Coronary artery (tissue), 2 donors: Measurements from ENCODE around the gene EIF6.

Experiments used
- DNase-seq: peaks from one replicate; pipeline ENCODE4 v3.0.0-alpha.2; 2017; ENCODE audit warnings: low spot score
- H3K27ac ChIP-seq, 2 donors: fragments of 200-600 bp; sonication (generic); one replicate each; pipeline ENCODE4 v1.5.1; 2016 to 2019
- H3K4me3 ChIP-seq: fragments of 200-600 bp; sonication (generic); 2 replicates; pipeline ENCODE4 v1.5.1; 2016; ENCODE audit warnings: mild to moderate bottlenecking, moderate library complexity
- CTCF ChIP-seq: fragments of 200-600 bp; sonication (generic); IDR thresholded peaks from one replicate; pipeline ENCODE4 v1.5.1; 2019; ENCODE audit warnings: antibody characterized with exemption

Gene EIF6

GRCh38 chr20:35311822-35312221 is 27.2 kb upstream of the EIF6 start:
- no peak for TF ChIP-seq CTCF
- no peak overlapping the region for H3K4me3 ChIP-seq
- no peak overlapping the region for H3K27ac ChIP-seq
- no peak for DNase-seq

GRCh38 chr20:35311409-35311808 is 26.8 kb upstream of the EIF6 start:
- no peak overlapping the region for H3K4me3 ChIP-seq
- H3K27ac ChIP-seq = no peak overlapping the region
- TF ChIP-seq CTCF = no peak
- no peak for DNase-seq

GRCh38 chr20:35307666-35308653 is 23.4 kb upstream of the EIF6 start:
- no peak for DNase-seq
- TF ChIP-seq CTCF = no peak
- peak overlapping the region; percentile 35 to 87 for H3K27ac ChIP-seq
- H3K4me3 ChIP-seq = no peak overlapping the region

GRCh38 chr20:35306931-35307517 is 22.5 kb upstream of the EIF6 start:
- TF ChIP-seq CTCF = no peak
- DNase-seq = no peak
- Histone ChIP-seq H3K4me3 (no peak overlapping the region), H3K27ac (peak overlapping the region; percentile 35 to 87)

GRCh38 chr20:35305682-35306556 is 21.3 kb upstream of the EIF6 start:
- Histone ChIP-seq H3K27ac (peak overlapping the region; percentile 35 to 87), H3K4me3 (no peak overlapping the region)
- DNase-seq = no peak
- TF ChIP-seq CTCF = no peak

- no peak overlapping the region for H3K4me3 ChIP-seq
- TF ChIP-seq CTCF = no peak
- DNase-seq = no peak
- H3K27ac ChIP-seq = no peak overlapping the region
Measured at GRCh38 chr20:35304956-35305355, 20.4 kb upstream of the EIF6 start.
